MM.1S (cell line): ENCODE data around the gene MAN1C1.

Experiments
- DNase-seq: peaks from one replicate; pipeline ENCODE4 v3.0.0-alpha.2; 2015
- H2AFZ ChIP-seq: fragments of 300-600 bp; sonication (generic); 2 replicates; pipeline ENCODE4 v1.6.0; 2016; ENCODE audit warnings: antibody characterized with exemption, low read length
- H3F3A ChIP-seq: fragments of 300-600 bp; sonication (generic); 2 replicates; pipeline ENCODE4 v1.6.1; 2016; ENCODE audit warnings: mild to moderate bottlenecking, antibody characterized with exemption, low read length, moderate library complexity, mixed read lengths; ENCODE audit not compliant: insufficient read depth
- H3K27ac ChIP-seq: fragments of 300-600 bp; sonication (generic); 2 replicates; pipeline ENCODE4 v1.5.1; 2016; ENCODE audit warnings: mild to moderate bottlenecking, low read length
- H3K27me3 ChIP-seq: fragments of 300-600 bp; sonication (generic); replicated peaks from 2 replicates; pipeline ENCODE4 v1.6.0; 2016; ENCODE audit warnings: low read length; ENCODE audit not compliant: insufficient read depth
- H3K36me3 ChIP-seq: fragments of 300-600 bp; sonication (generic); replicated peaks from 2 replicates; pipeline ENCODE4 v1.6.1; 2016; ENCODE audit warnings: mild to moderate bottlenecking, low read length, mixed read lengths; ENCODE audit not compliant: insufficient read depth
- H3K4me1 ChIP-seq: fragments of 300-600 bp; sonication (generic); 2 replicates; pipeline ENCODE4 v1.6.1; 2016; ENCODE audit warnings: low read length, mixed read lengths
- H3K4me2 ChIP-seq: fragments of 300-600 bp; sonication (generic); 2 replicates; pipeline ENCODE4 v1.6.0; 2016; ENCODE audit warnings: low read depth, low read length
- H3K4me3 ChIP-seq: fragments of 300-600 bp; sonication (generic); 2 replicates; pipeline ENCODE4 v1.5.1; 2016; ENCODE audit warnings: low read length, mixed read lengths
- H3K79me2 ChIP-seq: fragments of 300-600 bp; sonication (generic); 2 replicates; pipeline ENCODE4 v1.6.1; 2016; ENCODE audit warnings: mixed run types, low read length, mixed read lengths
- H3K9ac ChIP-seq: fragments of 300-600 bp; sonication (generic); 2 replicates; pipeline ENCODE4 v1.6.1; 2016; ENCODE audit warnings: low read length, mixed read lengths
- H3K9me2 ChIP-seq: fragments of 300-600 bp; sonication (generic); replicated peaks from 2 replicates; pipeline ENCODE4 v1.6.1; 2016; ENCODE audit warnings: mild to moderate bottlenecking, low read length, mixed read lengths; ENCODE audit not compliant: insufficient read depth
- H3K9me3 ChIP-seq: fragments of 300-600 bp; sonication (generic); replicated peaks from 2 replicates; pipeline ENCODE4 v1.6.1; 2016; ENCODE audit warnings: mild to moderate bottlenecking, low read length, mixed read lengths; ENCODE audit not compliant: insufficient read depth
- H4K20me1 ChIP-seq: fragments of 300-600 bp; sonication (generic); 2 replicates; pipeline ENCODE4 v1.6.1; 2016; ENCODE audit warnings: mild to moderate bottlenecking, low read length, moderate library complexity, mixed read lengths; ENCODE audit not compliant: insufficient read depth
- EZH2 ChIP-seq: fragments of 300-600 bp; sonication (generic); optimal IDR thresholded peaks from 2 replicates; pipeline ENCODE3; 2017; ENCODE audit warnings: low read depth, mild to moderate bottlenecking, antibody characterized with exemption, low read length, mixed read lengths
- EZH2phosphoT487 ChIP-seq: fragments of 300-600 bp; sonication (generic); IDR thresholded peaks from 2 replicates; pipeline ENCODE4 v1.6.1; 2018; ENCODE audit warnings: antibody characterized with exemption, low read length
- TF ChIP-seq, protein P1 (sequence below): fragments of 300-600 bp; sonication (generic); IDR thresholded peaks from 2 replicates; pipeline ENCODE4 v1.5.1; 2016; ENCODE audit warnings: antibody characterized with exemption, low read length, mixed read lengths

Gene MAN1C1

GRCh38 chr1:25746299-25747045 is 129.9 kb downstream of the MAN1C1 start:
- H3K27ac ChIP-seq, result no peak overlapping the region
- H4K20me1 ChIP-seq, result no peaks in the 10 kb centered on the region
- H3K9me3 ChIP-seq, result no peaks in the 10 kb centered on the region
- TF ChIP-seq, protein P1, sequence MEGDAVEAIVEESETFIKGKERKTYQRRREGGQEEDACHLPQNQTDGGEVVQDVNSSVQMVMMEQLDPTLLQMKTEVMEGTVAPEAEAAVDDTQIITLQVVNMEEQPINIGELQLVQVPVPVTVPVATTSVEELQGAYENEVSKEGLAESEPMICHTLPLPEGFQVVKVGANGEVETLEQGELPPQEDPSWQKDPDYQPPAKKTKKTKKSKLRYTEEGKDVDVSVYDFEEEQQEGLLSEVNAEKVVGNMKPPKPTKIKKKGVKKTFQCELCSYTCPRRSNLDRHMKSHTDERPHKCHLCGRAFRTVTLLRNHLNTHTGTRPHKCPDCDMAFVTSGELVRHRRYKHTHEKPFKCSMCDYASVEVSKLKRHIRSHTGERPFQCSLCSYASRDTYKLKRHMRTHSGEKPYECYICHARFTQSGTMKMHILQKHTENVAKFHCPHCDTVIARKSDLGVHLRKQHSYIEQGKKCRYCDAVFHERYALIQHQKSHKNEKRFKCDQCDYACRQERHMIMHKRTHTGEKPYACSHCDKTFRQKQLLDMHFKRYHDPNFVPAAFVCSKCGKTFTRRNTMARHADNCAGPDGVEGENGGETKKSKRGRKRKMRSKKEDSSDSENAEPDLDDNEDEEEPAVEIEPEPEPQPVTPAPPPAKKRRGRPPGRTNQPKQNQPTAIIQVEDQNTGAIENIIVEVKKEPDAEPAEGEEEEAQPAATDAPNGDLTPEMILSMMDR, result no peak
- TF ChIP-seq EZH2, result no peak
- TF ChIP-seq EZH2phosphoT487, result no peak
- no peaks in the 10 kb centered on the region for H3K36me3 ChIP-seq
- no peak overlapping the region for H3K4me3 ChIP-seq
- H2AFZ ChIP-seq, result no peak overlapping the region
- no peaks in the 10 kb centered on the region for H3K27me3 ChIP-seq
- H3K9me2 ChIP-seq, result no peaks in the 10 kb centered on the region
- H3K79me2 ChIP-seq, result no peaks in the 10 kb centered on the region
- DNase-seq, result no peak
- no peak overlapping the region for H3K4me2 ChIP-seq
- H3K4me1 ChIP-seq, result no peaks in the 10 kb centered on the region
- no peaks in the 10 kb centered on the region for H3F3A ChIP-seq
- H3K9ac ChIP-seq, result no peak overlapping the region

DNA sequence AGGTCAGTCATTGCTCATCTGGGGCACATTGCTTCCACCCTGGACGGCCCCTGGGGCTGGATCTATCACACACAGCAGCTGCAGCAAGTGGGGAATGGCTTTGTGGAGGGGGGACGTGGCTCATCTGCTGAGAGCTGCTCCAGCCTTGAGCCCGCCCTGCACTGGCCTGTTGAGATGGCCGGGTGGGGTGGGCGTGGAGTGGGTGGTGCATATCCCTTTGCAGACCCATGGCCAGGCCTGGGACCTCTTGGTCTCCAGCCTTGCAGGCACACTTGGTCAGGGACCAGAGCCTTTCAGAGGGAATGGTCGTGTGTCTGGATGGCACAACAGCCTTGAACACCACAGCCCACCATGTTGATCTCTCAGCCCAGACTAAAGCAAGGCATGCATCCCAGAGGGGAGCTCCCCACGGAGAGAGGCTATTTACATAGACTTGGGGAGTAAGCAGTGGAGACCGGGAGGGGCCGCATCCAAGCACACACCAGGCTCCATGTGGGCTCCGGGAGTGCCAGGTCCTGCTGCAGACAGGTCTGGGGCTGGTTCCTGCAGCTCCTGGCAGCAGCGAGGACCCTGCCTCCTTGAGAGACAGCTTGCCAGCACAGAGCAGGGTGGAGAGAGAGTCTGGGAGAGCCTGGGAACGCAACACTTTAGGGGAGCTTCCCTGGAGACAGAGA is 130.6 kb downstream of the MAN1C1 start:
- DNase-seq, result no peak
- Histone ChIP-seq H3K4me1 (no peaks in the 10 kb centered on the region), H3K4me2 (no peak overlapping the region), H3K9ac (no peak overlapping the region), H3K9me2 (no peaks in the 10 kb centered on the region), H4K20me1 (no peaks in the 10 kb centered on the region), H3K27ac (no peak overlapping the region), H3K27me3 (no peaks in the 10 kb centered on the region), H3K4me3 (no peak overlapping the region), H3K9me3 (no peaks in the 10 kb centered on the region), H2AFZ (no peak overlapping the region), H3K79me2 (no peaks in the 10 kb centered on the region), H3F3A (no peaks in the 10 kb centered on the region), H3K36me3 (no peaks in the 10 kb centered on the region)
- TF ChIP-seq EZH2phosphoT487, result no peak
- TF ChIP-seq EZH2, result no peak
- TF ChIP-seq, protein P1, result no peak

- no peaks in the 10 kb centered on the region for H3K79me2 ChIP-seq
- H2AFZ ChIP-seq, result no peak overlapping the region
- H3K9ac ChIP-seq, result no peak overlapping the region
- H3K27ac ChIP-seq, result no peak overlapping the region
- H3K9me3 ChIP-seq, result no peaks in the 10 kb centered on the region
- no peaks in the 10 kb centered on the region for H3K36me3 ChIP-seq
- H3K4me1 ChIP-seq, result no peaks in the 10 kb centered on the region
- DNase-seq, result no peak
- H3K9me2 ChIP-seq, result no peaks in the 10 kb centered on the region
- H4K20me1 ChIP-seq, result no peaks in the 10 kb centered on the region
- H3K4me2 ChIP-seq, result no peak overlapping the region
- no peaks in the 10 kb centered on the region for H3F3A ChIP-seq
- TF ChIP-seq EZH2phosphoT487, result no peak
- TF ChIP-seq EZH2, result no peak
- TF ChIP-seq, protein P1, result no peak
- H3K27me3 ChIP-seq, result no peaks in the 10 kb centered on the region
- no peak overlapping the region for H3K4me3 ChIP-seq
Observed at GRCh38 chr1:25748531-25749205, 132.1 kb downstream of the MAN1C1 start.
